ENCODE measurements around the gene ATG16L1. TPM values are rescaled to one million over a fixed set of nuclear protein-coding genes. Genes with fewer than 3 reads are reported as not detected.
A peak's percentile ranks its signal among the peaks of the same experiment; 100 is the strongest.

The ATG16L1 gene
- total and polyA plus RNA-seq, 4 experiments from 2014 or later, result 12.3 to 89.4 (median 50.5) TPM

DNA sequence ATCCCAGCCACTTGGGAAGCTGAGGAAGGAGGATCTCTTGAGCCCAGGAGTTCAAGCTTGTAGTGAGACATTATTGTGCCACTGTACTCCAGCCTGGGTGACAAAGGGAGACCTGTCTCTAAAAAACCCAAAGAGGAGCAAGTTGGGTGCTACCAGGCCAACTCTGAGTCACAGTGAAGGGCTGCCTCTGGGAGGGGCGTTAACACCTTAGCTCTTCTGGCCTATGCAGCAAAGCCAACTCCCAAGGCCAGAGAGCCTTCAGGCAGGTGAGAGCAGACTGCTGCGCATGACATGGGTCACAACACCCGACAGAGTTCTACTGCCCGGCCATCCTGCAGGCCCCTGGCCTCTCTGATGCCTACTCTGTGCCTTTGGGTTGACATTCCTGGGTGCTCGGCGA, 32.6 kb upstream of the ATG16L1 start:
- no peaks in the 10 kb centered on the region for H3K27me3 Mint-ChIP-seq
- H3K36me3 Mint-ChIP-seq, result no peaks in the 10 kb centered on the region
- H3K27ac Mint-ChIP-seq, result no peak overlapping the region
- Histone ChIP-seq H3K9me3 (ENCODE audit: control insufficient read depth in 1 of 2, low read length in 2 of 2) (no peaks in the 10 kb centered on the region), H3K4me3 (ENCODE audit: low read length in 2 of 2) (no peak overlapping the region), H3K27me3 (ENCODE audit: insufficient read depth, low read length) (no peaks in the 10 kb centered on the region), H3K4me1 (ENCODE audit: insufficient read depth, low read length) (no peaks in the 10 kb centered on the region), H3K36me3 (ENCODE audit: insufficient read depth, low read length) (no peaks in the 10 kb centered on the region), H3K27ac (ENCODE audit: low read depth, low read length) (no peak overlapping the region)
- intact Hi-C loops (cut with micrococcal nuclease), result no loop called here
- peaks cover 0 to 3% (median 0%) of the 10 kb centered on the region in 4 donors for H3K4me1 Mint-ChIP-seq
- CTCF ChIA-PET (ENCODE audit: partially characterized antibody), result no interaction called here
- DNase-seq, result no peak
- peaks cover 0 to 2% (median 0%) of the 10 kb centered on the region in 8 donors for H3K9me3 Mint-ChIP-seq
- H3K4me3 Mint-ChIP-seq, result no peak overlapping the region
- POLR2A ChIA-PET (ENCODE audit: partially characterized antibody), result no interaction called here

DNA sequence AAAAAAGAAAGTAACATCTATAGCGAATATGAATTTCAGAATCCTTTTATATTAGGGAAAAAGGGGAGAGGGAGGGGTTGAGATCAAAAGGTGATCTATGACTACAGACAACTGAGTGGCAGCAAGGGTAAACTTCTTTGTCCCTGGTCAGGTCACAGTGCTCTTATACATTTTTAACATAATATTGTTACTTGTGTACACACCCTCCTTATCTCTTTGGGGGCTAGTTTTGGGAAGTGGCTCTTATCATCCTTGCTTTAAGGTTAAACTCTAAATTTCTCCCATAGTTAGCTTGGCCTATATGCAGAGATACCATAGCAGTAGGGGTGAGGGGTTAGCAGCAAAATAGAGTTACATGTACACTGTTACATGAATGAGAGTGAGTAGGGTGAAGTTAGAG, 31.6 kb upstream of the ATG16L1 start:
- DNase-seq, result no peak
- intact Hi-C loops (cut with micrococcal nuclease), result no loop called here
- Mint-ChIP-seq H3K27me3 (peaks cover 0 to 1% of the 10 kb centered on the region in 2 donors), H3K4me3 (no peak overlapping the region), H3K9me3 (peaks cover 0 to 2% (median 0%) of the 10 kb centered on the region in 8 donors), H3K4me1 (peaks cover 0 to 2% (median under 1%) of the 10 kb centered on the region in 4 donors), H3K36me3 (no peaks in the 10 kb centered on the region), H3K27ac (no peak overlapping the region)
- Histone ChIP-seq H3K27ac (ENCODE audit: low read depth, low read length) (no peak overlapping the region), H3K9me3 (ENCODE audit: control insufficient read depth in 1 of 2, low read length in 2 of 2) (no peaks in the 10 kb centered on the region), H3K4me3 (ENCODE audit: low read length in 2 of 2) (no peak overlapping the region), H3K27me3 (ENCODE audit: insufficient read depth, low read length) (no peaks in the 10 kb centered on the region), H3K36me3 (ENCODE audit: insufficient read depth, low read length) (no peaks in the 10 kb centered on the region), H3K4me1 (ENCODE audit: insufficient read depth, low read length) (no peaks in the 10 kb centered on the region)
- ChIA-PET POLR2A (ENCODE audit: partially characterized antibody) (no interaction called here), CTCF (ENCODE audit: partially characterized antibody) (no interaction called here)

DNA sequence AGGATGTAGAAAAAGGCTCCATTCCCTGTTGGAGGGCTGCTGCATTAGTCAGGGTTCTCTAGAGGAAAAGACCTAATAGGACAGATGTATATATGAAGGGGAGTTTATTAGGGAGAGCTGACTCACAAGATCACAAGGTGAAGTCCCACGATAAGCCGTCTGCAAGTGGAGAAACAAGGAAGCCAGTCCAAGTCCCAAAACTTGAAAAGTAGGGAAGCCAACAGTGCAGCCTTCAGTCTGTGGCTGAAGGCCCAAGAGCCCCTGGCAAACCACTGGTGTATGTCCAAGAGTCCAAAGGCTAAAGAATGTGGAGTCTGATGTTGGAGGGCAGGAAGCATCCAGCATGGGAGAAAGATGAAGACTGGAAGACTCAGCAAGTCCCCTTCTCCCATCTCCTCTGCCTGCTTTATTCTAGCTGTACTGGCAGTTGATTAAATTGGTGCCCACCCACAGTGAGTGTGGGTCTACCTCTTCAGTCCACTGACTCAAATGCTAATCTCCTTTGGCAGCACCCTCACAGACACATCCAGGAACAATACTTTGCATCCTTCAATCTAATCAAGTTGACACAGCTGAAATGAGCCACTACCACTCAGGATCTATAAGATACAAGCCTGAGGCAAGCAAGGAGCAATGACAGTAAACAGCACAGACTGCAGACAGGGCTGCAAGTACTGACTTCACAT, 30.0 kb upstream of the ATG16L1 start:
- H3K27ac Mint-ChIP-seq, result peak overlapping the region in 1 of 7 donors; percentile 10

GRCh38 chr2:233223059-233223894, 28.2 kb upstream of the ATG16L1 start:
- Histone ChIP-seq H3K4me1 (ENCODE audit: insufficient read depth, low read length) (peaks cover 3% of the 10 kb centered on the region), H3K9me3 (ENCODE audit: control insufficient read depth in 1 of 2, low read length in 2 of 2) (no peaks in the 10 kb centered on the region), H3K27ac (ENCODE audit: low read depth, low read length) (no peak overlapping the region), H3K36me3 (ENCODE audit: insufficient read depth, low read length) (no peaks in the 10 kb centered on the region), H3K27me3 (ENCODE audit: insufficient read depth, low read length) (no peaks in the 10 kb centered on the region), H3K4me3 (ENCODE audit: low read length in 2 of 2) (no peak overlapping the region)
- peaks cover 1 to 10% (median 5%) of the 10 kb centered on the region in 4 donors for H3K4me1 Mint-ChIP-seq
- no peak overlapping the region for H3K27ac Mint-ChIP-seq
- ChIA-PET CTCF (ENCODE audit: partially characterized antibody) (interaction anchor here (0.5 to 2.1 kb wide), 3 partner anchors 28 to 618 kb away, joined by 3 to 8 read pairs (median 3); partner anchors contain the start of gene ATG16L1), POLR2A (ENCODE audit: partially characterized antibody) (interaction anchor here (0.9 to 1.8 kb wide), 2 partner anchors 17 to 28 kb away, joined by 3 to 6 read pairs; partner anchors contain the start of gene ATG16L1)
- H3K27me3 Mint-ChIP-seq, result peaks cover 0 to 1% of the 10 kb centered on the region in 2 donors
- no peak for DNase-seq
- peaks cover 0 to 3% (median 0%) of the 10 kb centered on the region in 8 donors for H3K9me3 Mint-ChIP-seq
- H3K36me3 Mint-ChIP-seq, result no peaks in the 10 kb centered on the region
- no peak overlapping the region for H3K4me3 Mint-ChIP-seq
- intact Hi-C loops (cut with micrococcal nuclease), result no loop called here

More for the DNA sequence above, 30.0 kb upstream of the ATG16L1 start:
- peaks cover 0 to 3% (median 0%) of the 10 kb centered on the region in 8 donors for H3K9me3 Mint-ChIP-seq
- H3K4me3 Mint-ChIP-seq, result no peak overlapping the region
- peaks cover 1 to 5% (median 3%) of the 10 kb centered on the region in 4 donors for H3K4me1 Mint-ChIP-seq
- DNase-seq, result no peak
- Histone ChIP-seq H3K36me3 (ENCODE audit: insufficient read depth, low read length) (no peaks in the 10 kb centered on the region), H3K9me3 (ENCODE audit: control insufficient read depth in 1 of 2, low read length in 2 of 2) (no peaks in the 10 kb centered on the region), H3K27ac (ENCODE audit: low read depth, low read length) (no peak overlapping the region), H3K4me1 (ENCODE audit: insufficient read depth, low read length) (peaks cover 3% of the 10 kb centered on the region), H3K4me3 (ENCODE audit: low read length in 2 of 2) (no peak overlapping the region), H3K27me3 (ENCODE audit: insufficient read depth, low read length) (no peaks in the 10 kb centered on the region)
- H3K27me3 Mint-ChIP-seq, result peaks cover 0 to 1% of the 10 kb centered on the region in 2 donors
- no peaks in the 10 kb centered on the region for H3K36me3 Mint-ChIP-seq
- CTCF ChIA-PET (ENCODE audit: partially characterized antibody), result no interaction called here
- intact Hi-C loops (cut with micrococcal nuclease), result no loop called here
- POLR2A ChIA-PET (ENCODE audit: partially characterized antibody), result no interaction called here

DNA sequence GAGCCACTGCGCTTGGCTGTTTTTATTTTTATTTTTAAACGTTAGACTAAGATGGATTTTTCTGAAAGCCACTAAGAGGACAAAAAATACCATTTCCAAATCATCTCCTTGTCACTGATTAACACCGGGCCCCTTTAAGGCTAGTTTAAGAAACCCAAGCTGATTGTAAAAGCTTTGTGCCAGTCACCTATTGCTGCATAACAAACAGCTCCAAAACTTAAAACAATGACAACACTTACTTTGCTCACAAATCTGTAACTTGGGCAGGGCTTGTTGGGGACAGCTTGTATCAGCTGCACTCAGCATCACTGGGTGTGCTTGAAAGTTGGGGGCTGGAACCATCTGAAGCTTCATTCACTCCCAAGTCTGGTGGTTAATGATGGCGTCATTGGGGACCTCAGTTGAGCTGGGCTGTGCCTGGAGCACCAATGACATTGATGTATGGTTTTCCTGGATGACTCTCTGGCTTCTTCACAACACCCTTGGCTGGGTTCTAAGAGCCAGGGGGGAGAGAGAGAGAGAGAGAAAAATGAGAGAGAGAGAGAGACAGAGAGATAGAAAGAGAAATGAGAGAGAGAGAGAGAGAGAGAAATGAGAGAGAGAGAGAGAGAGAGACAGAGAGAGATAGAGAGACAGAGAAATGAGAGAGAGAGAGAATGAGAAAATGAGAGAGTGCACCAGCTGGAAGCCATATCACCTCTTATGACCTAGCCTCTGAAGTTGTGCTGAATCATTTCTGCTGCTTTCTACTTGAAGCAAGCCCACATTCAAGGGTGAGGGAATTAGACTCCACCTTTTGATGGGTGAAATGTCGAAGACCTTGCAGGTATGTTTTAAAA, 26.0 kb upstream of the ATG16L1 start:
- ChIA-PET POLR2A (ENCODE audit: partially characterized antibody) (no interaction called here), CTCF (ENCODE audit: partially characterized antibody) (interaction anchor here (2.1 kb wide), 1 partner anchor 26 kb away, joined by 8 read pairs; the partner anchor contains the start of gene ATG16L1)
- peak overlapping the region in 2 of 7 donors; percentile 18 to 65 for H3K27ac Mint-ChIP-seq
- H3K27ac ChIP-seq (ENCODE audit: low read depth, low read length), result no peak overlapping the region
- H3K4me1 ChIP-seq (ENCODE audit: insufficient read depth, low read length), result peaks cover 11% of the 10 kb centered on the region
- H3K9me3 Mint-ChIP-seq, result peaks cover 0 to 2% (median 0%) of the 10 kb centered on the region in 8 donors
- no peaks in the 10 kb centered on the region for H3K27me3 ChIP-seq (ENCODE audit: insufficient read depth, low read length)
- intact Hi-C loops (cut with micrococcal nuclease), result no loop called here
- no peak overlapping the region for H3K4me3 ChIP-seq (ENCODE audit: low read length in 2 of 2)
- H3K4me1 Mint-ChIP-seq, result peaks cover 4 to 17% (median 9%) of the 10 kb centered on the region in 4 donors
- DNase-seq, result peak in 1 of 5 donors; percentile 29
- H3K36me3 Mint-ChIP-seq, result no peaks in the 10 kb centered on the region
- H3K36me3 ChIP-seq (ENCODE audit: insufficient read depth, low read length), result no peaks in the 10 kb centered on the region
- H3K4me3 Mint-ChIP-seq, result no peak overlapping the region
- no peaks in the 10 kb centered on the region for H3K9me3 ChIP-seq (ENCODE audit: control insufficient read depth in 1 of 2, low read length in 2 of 2)
- H3K27me3 Mint-ChIP-seq, result peaks cover 0 to 1% of the 10 kb centered on the region in 2 donors

DNA sequence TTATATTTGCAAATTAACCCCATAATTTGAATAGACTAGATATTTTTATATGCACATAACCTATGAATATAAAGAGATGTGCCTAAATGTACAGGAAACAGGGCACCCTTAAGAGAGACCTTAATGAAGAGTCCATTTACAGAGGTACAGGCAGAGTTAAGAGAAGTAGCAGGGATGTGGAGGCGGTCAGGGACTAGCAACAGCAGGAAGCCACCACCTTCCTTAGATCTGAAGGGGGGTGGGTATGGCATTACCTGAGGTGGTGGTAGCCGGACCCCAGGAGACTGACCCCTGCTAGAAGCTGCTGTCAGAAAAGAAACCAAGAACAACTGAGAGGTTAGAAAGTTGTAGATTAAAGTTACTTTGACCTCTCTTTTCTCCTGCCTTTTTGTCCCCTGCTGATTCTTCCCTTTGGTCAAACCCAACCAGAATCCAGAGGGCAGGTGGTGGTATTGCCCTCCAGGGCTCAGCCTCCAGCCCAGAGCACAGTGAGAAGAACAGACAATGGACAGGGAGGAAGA, 24.9 kb upstream of the ATG16L1 start:
- Histone ChIP-seq H3K27ac (ENCODE audit: low read depth, low read length) (no peak overlapping the region), H3K4me3 (ENCODE audit: low read length in 2 of 2) (no peak overlapping the region), H3K36me3 (ENCODE audit: insufficient read depth, low read length) (no peaks in the 10 kb centered on the region), H3K9me3 (ENCODE audit: control insufficient read depth in 1 of 2, low read length in 2 of 2) (no peaks in the 10 kb centered on the region), H3K4me1 (ENCODE audit: insufficient read depth, low read length) (peaks cover 19% of the 10 kb centered on the region), H3K27me3 (ENCODE audit: insufficient read depth, low read length) (no peaks in the 10 kb centered on the region)
- H3K27me3 Mint-ChIP-seq, result peaks cover 0 to 1% of the 10 kb centered on the region in 2 donors
- DNase-seq, result peak in 1 of 5 donors; percentile 13
- H3K27ac Mint-ChIP-seq, result no peak overlapping the region
- peaks cover 0 to 2% (median 0%) of the 10 kb centered on the region in 8 donors for H3K9me3 Mint-ChIP-seq
- H3K4me3 Mint-ChIP-seq, result no peak overlapping the region
- intact Hi-C loops (cut with micrococcal nuclease), result no loop called here
- POLR2A ChIA-PET (ENCODE audit: partially characterized antibody), result no interaction called here
- CTCF ChIA-PET (ENCODE audit: partially characterized antibody), result interaction anchor here (1.3 kb wide), 1 partner anchor 24 kb away, joined by 3 read pairs; no protein-coding TSS in a partner anchor
- H3K4me1 Mint-ChIP-seq, result peaks cover 10 to 25% (median 15%) of the 10 kb centered on the region in 4 donors
- H3K36me3 Mint-ChIP-seq, result no peaks in the 10 kb centered on the region
